ENCODE data around the gene KIAA0232.

KIAA0232 gene

DNA sequence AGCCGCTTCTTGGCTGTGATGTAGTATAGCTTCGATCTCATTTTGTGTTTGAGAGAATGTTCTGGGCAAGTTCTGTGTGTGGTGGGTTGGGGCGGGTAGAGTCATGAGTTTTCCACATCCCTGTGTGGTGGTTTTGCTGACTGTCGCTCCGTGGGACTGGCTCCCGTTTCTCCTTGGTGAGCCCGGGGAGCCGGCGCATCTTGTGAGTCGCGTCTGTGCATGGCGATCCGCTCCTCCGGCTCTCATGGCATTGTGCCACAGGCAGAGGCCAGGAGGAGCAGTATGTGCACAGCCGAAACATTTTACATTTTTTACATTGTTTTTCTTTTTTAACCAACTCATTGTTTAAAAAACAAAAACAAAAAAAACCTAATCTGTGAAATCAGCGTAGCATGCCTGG is 99.4 kb downstream of the KIAA0232 start:
- no peak for DNase-seq (ENCODE audit: low read depth)
- TF ChIP-seq, protein P1, sequence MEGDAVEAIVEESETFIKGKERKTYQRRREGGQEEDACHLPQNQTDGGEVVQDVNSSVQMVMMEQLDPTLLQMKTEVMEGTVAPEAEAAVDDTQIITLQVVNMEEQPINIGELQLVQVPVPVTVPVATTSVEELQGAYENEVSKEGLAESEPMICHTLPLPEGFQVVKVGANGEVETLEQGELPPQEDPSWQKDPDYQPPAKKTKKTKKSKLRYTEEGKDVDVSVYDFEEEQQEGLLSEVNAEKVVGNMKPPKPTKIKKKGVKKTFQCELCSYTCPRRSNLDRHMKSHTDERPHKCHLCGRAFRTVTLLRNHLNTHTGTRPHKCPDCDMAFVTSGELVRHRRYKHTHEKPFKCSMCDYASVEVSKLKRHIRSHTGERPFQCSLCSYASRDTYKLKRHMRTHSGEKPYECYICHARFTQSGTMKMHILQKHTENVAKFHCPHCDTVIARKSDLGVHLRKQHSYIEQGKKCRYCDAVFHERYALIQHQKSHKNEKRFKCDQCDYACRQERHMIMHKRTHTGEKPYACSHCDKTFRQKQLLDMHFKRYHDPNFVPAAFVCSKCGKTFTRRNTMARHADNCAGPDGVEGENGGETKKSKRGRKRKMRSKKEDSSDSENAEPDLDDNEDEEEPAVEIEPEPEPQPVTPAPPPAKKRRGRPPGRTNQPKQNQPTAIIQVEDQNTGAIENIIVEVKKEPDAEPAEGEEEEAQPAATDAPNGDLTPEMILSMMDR (IDR thresholded peaks at IDR 0.05; ENCODE audit: insufficient read depth, low read depth, low read length, missing control alignments): no peak
- H3K4me3 ChIP-seq (ENCODE audit: low read depth, low read length): no peak overlapping the region

DNA sequence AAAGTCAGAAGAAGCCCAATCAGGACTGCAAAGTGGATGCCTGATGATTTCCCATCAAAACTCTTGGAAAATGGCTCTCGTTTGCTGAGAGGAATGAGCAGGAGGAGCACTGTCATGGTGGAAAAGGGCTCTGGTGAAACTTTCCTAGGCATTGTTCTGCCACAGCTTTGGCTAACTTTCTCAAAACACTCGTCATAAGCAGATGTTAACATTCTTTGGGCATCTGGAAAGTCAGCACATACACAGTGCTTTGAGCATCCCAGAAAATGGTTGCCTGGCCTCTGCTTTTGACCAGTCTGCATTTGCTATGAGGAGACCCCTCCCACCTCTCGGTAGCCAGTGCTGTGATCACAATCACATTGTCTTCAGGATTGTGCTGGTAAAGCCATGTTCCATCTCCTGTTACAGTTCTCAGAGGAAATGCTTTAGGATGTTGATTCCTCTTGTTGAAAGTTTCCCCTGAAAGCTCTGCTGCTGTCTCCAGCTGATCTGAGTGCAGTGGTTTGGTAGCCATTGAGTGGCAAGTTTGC is 101.9 kb downstream of the KIAA0232 start:
- H3K4me3 ChIP-seq (ENCODE audit: low read depth, low read length): no peak overlapping the region
- no peak for DNase-seq (ENCODE audit: low read depth)
- TF ChIP-seq, protein P1 (IDR thresholded peaks at IDR 0.05; ENCODE audit: insufficient read depth, low read depth, low read length, missing control alignments): no peak

GRCh38 chr4:6885953-6886557 is 103.5 kb downstream of the KIAA0232 start:
- TF ChIP-seq, protein P1 (IDR thresholded peaks at IDR 0.05; ENCODE audit: insufficient read depth, low read depth, low read length, missing control alignments): peak; percentile 23
- no peak overlapping the region for H3K4me3 ChIP-seq (ENCODE audit: low read depth, low read length)
- DNase-seq (ENCODE audit: low read depth): peak; percentile 57

GRCh38 chr4:6886886-6887285 is 104.4 kb downstream of the KIAA0232 start:
- no peak for DNase-seq (ENCODE audit: low read depth)
- TF ChIP-seq, protein P1 (IDR thresholded peaks at IDR 0.05; ENCODE audit: insufficient read depth, low read depth, low read length, missing control alignments): no peak
- no peak overlapping the region for H3K4me3 ChIP-seq (ENCODE audit: low read depth, low read length)

GRCh38 chr4:6887591-6888371 is 105.3 kb downstream of the KIAA0232 start:
- TF ChIP-seq, protein P1 (IDR thresholded peaks at IDR 0.05; ENCODE audit: insufficient read depth, low read depth, low read length, missing control alignments): no peak
- DNase-seq (ENCODE audit: low read depth): no peak
- no peak overlapping the region for H3K4me3 ChIP-seq (ENCODE audit: low read depth, low read length)

- DNase-seq (ENCODE audit: low read depth): no peak
- TF ChIP-seq, protein P1 (IDR thresholded peaks at IDR 0.05; ENCODE audit: insufficient read depth, low read depth, low read length, missing control alignments): no peak
- H3K4me3 ChIP-seq (ENCODE audit: low read depth, low read length): no peak overlapping the region
These were observed 106.1 kb downstream of the KIAA0232 start for GRCh38 chr4:6888506-6889071.
